ENCODE measurements around the gene KLF12.

KLF12 gene

GRCh38 chr13:74148352-74148751, 14.1 kb upstream of the KLF12 start:
- H3K4me3 ChIP-seq (ENCODE audit: low read length), result no peak overlapping the region
- TF ChIP-seq ZNF274 (IDR thresholded peaks at IDR 0.05; ENCODE audit: low read depth, low read length), result no peak

- H3K4me3 ChIP-seq (ENCODE audit: low read length), result no peak overlapping the region
- TF ChIP-seq ZNF274 (IDR thresholded peaks at IDR 0.05; ENCODE audit: low read depth, low read length), result no peak
Observed at GRCh38 chr13:74145249-74145975, 11.2 kb upstream of the KLF12 start.

GRCh38 chr13:74144269-74144668, 10.1 kb upstream of the KLF12 start:
- H3K4me3 ChIP-seq (ENCODE audit: low read length), result no peak overlapping the region
- TF ChIP-seq ZNF274 (IDR thresholded peaks at IDR 0.05; ENCODE audit: low read depth, low read length), result no peak

GRCh38 chr13:74142257-74142656, 8.1 kb upstream of the KLF12 start:
- H3K4me3 ChIP-seq (ENCODE audit: low read length), result no peak overlapping the region
- no peak for TF ChIP-seq ZNF274 (IDR thresholded peaks at IDR 0.05; ENCODE audit: low read depth, low read length)

GRCh38 chr13:74138241-74138640, 4.0 kb upstream of the KLF12 start:
- H3K4me3 ChIP-seq (ENCODE audit: low read length), result no peak overlapping the region
- TF ChIP-seq ZNF274 (IDR thresholded peaks at IDR 0.05; ENCODE audit: low read depth, low read length), result no peak

GRCh38 chr13:74136084-74136658, 2.0 kb upstream of the KLF12 start:
- peak overlapping the region; percentile 67 for H3K4me3 ChIP-seq (ENCODE audit: low read length)

DNA sequence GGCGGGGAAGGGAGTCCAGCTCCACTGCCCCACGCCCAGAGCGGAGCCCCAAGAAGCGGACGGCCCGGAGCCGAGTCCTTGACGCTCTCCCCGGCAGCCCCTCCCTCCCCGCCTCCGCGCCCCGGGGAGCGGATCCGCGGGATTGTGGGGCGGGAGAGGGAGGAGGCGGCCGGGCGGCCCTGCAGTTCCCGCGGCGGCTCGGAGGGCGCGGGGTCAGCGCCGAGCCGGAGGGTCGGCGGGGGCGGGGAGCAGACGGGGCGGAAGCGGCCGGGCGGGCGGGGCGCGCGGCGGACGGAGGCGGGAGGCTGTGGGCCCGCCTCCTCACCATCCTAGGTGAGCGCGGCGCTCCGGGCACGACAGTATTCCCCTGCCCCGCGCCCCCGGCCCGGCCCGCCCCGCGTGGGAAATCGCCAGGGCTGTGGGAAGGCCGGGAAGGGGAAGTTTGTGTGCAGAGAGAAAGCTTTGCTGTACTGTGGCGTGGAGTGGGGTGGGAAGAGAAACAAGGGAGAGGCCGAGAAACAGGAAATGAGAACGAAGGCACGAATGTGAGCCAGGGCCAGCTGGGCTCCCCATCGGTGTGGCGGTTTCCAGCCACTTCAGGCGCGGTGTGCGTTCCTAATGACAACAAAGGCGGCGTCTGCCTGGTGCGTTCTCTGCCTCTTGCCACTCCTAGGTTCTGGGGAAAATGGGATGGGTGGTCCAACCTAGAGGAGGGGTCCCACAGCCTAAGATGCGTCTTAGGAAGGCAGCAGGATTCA, 1.3 kb upstream of the KLF12 start:
- no peak for TF ChIP-seq ZNF274 (IDR thresholded peaks at IDR 0.05; ENCODE audit: low read depth, low read length)
- peak overlapping the region; percentile 67 for H3K4me3 ChIP-seq (ENCODE audit: low read length)

More at GRCh38 chr13:74136084-74136658, 2.0 kb upstream of the KLF12 start:
- TF ChIP-seq ZNF274 (IDR thresholded peaks at IDR 0.05; ENCODE audit: low read depth, low read length), result no peak

DNA sequence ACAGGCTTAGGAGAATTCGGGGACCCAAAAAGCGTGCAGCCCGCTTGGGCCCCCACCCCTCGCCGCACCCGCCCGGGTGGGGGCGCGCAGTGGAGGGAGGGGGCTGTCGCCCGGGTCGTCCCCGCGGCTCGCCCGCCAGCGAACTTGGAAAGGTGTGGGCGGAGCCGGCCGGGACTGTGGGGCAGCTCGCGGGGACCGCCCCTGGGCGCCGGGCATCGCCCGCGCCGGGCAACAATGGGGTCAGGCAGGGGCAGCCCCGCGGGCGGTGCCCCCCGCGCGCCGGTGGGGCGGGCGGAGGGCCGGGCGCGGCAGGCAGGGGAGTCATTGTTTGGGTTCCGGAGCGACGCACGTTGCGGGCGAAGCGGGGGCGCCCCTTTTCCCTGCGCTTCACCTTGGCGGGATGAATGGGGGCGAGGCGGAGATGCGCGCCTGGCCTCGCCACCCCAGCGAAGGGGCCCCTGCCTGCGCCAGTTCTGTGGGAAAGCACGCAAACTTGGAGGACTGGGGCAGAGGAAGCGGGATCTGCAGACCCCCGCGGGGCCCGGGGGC, 647 bp upstream of the KLF12 start:
- peak overlapping the region; percentile 67 for H3K4me3 ChIP-seq (ENCODE audit: low read length)
- TF ChIP-seq ZNF274 (IDR thresholded peaks at IDR 0.05; ENCODE audit: low read depth, low read length), result no peak

GRCh38 chr13:74133657-74134201, 475 bp downstream of the KLF12 start:
- peak overlapping the region; percentile 91 for H3K4me3 ChIP-seq (ENCODE audit: low read length)
- no peak for TF ChIP-seq ZNF274 (IDR thresholded peaks at IDR 0.05; ENCODE audit: low read depth, low read length)

DNA sequence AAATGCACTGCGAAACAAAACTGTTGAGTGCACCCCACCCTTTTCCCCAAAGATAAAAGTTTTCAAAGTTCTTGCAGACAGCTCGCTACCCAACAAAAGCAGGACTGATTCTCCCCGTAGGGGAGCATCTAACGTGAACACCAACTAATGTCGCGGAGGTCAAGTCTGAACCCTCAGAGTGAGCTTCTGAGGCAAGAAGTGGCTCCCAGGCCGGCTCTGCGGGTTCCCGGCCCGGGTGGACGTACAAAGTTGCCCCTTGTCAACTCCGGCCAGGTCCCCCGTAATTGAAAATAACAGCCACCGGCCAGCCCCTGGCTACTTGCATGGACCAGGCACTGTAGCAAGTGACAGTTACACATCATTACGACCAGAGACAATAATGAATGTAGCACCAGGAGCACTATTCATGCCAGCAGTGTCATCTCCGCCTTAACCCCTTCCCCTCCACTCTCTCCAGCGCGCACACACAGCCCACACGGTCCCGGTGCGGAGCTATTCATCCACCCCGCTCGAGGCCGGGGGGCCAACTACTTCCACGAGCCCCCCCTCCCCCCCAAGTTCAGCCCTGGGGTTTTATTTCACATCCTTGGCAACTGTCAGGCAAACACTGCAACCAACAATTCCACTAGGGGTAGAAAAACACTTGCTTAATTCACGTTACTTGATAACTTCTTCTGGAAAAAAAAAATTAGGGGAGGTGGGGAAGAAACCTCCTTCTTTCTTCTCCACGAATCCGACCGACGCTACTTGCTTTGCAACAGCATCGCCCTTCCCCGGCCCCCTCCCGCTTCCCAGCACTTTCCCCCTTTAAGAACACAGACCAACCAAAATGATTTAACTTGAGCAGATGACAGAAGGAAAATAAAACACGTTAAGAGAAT, 1.2 kb downstream of the KLF12 start:
- no peak for TF ChIP-seq ZNF274 (IDR thresholded peaks at IDR 0.05; ENCODE audit: low read depth, low read length)
- peak overlapping the region; percentile 91 for H3K4me3 ChIP-seq (ENCODE audit: low read length)

DNA sequence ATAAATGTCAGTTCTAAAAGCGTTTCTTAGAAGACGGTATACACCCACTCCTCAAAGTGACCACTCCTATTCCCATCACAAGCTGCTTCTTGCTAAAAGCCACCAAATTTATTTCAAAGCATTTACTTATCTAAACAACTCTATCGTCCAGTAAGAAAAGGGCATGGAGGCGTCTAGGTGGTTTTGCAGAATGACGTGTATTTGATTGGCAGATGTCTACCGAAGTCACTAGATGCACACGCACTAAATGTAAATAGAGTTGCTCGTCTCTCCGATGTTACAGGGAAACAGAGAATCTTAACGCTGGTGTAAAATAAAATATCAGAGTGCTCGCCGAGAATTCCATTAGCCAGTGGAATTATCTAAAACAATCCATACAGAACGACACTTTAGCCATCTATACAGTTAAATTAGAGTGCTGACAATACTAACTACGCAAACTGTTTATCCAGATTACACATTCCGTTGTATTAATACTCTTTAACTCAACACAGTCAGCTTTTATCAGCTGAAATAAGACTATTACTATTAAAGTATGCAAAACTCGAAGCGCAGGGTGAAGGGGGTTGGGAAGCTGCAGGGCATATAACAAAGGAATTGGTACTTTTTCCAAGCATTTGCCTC, 1.9 kb downstream of the KLF12 start:
- no peak for TF ChIP-seq ZNF274 (IDR thresholded peaks at IDR 0.05; ENCODE audit: low read depth, low read length)
- H3K4me3 ChIP-seq (ENCODE audit: low read length), result peak overlapping the region; percentile 91

GRCh38 chr13:74131227-74131626, 3.0 kb downstream of the KLF12 start:
- no peak overlapping the region for H3K4me3 ChIP-seq (ENCODE audit: low read length)
- TF ChIP-seq ZNF274 (IDR thresholded peaks at IDR 0.05; ENCODE audit: low read depth, low read length), result no peak
